CD4-positive, alpha-beta T cell (primary cell): ENCODE data around the gene PAX2. TPM values are rescaled to one million over a fixed set of nuclear protein-coding genes. Genes with fewer than 3 reads are reported as not detected.

ENCODE experiments used
- ATAC-seq: fragments of 200-7000 bp; cut with Tn5 transposase; one replicate; pipeline ENCODE4 v1.10.0; 2022; ENCODE audit warnings: mild to moderate bottlenecking; ENCODE audit not compliant: poor library complexity
- CTCF ChIA-PET: fragments of 350-600 bp; sonication (Branson Sonifier 250); formaldehyde crosslinking; loops from one replicate; lab custom pipeline; 2021; ENCODE audit warnings: antibody characterized with exemption, inconsistent platforms; lab: Charles Lee
- POLR2A ChIA-PET: fragments of 350-600 bp; sonication (Branson Sonifier 250); formaldehyde crosslinking; loops from one replicate; lab custom pipeline; 2021; ENCODE audit warnings: antibody characterized with exemption, inconsistent platforms; lab: Charles Lee
- DNase-seq, 14 experiments: peaks; one replicate each; pipeline ENCODE4 v3.0.0-alpha.2; 2013 to 2020; ENCODE audit warnings: mixed read lengths in 2 of 14
- H3K27ac ChIP-seq, 2 donors: one replicate each; pipeline versions ENCODE4 v1.5.1 to v1.7.0; 2013; ENCODE audit warnings: low read length in 2 of 2, low read depth in 1 of 2, mild to moderate bottlenecking in 1 of 2
- H3K27me3 ChIP-seq, 2 experiments: 1 replicate in 1 of 2; 2 replicates in 1 of 2; pipeline versions ENCODE4 v1.6.1 to v1.7.0; 2013; ENCODE audit warnings: low read length in 2 of 2, control low read depth in 1 of 2, mild to moderate bottlenecking in 1 of 2, moderate library complexity in 1 of 2; ENCODE audit not compliant: insufficient read depth in 2 of 2, control insufficient read depth in 1 of 2
- H3K36me3 ChIP-seq: one replicate; pipeline ENCODE4 v1.6.1; 2013; ENCODE audit warnings: low read length, control low read depth; ENCODE audit not compliant: insufficient read depth
- H3K4me1 ChIP-seq: one replicate; pipeline ENCODE4 v1.6.1; 2013; ENCODE audit warnings: low read length, control low read depth; ENCODE audit not compliant: insufficient read depth
- H3K4me3 ChIP-seq: one replicate; pipeline ENCODE4 v1.5.1; 2013; ENCODE audit warnings: mild to moderate bottlenecking, low read length, moderate library complexity
- H3K9me3 ChIP-seq, 2 experiments: 1 replicate in 1 of 2; 2 replicates in 1 of 2; pipeline versions ENCODE4 v1.6.1 to v1.7.0; 2013; ENCODE audit warnings: low read length in 2 of 2, mild to moderate bottlenecking in 2 of 2, control low read depth in 1 of 2, moderate library complexity in 1 of 2; ENCODE audit not compliant: control insufficient read depth in 1 of 2, insufficient read depth in 1 of 2
- H3K27ac Mint-ChIP-seq: one replicate; pipeline ENCODE4 v1.8.0; 2020; ENCODE audit warnings: mixed read lengths
- H3K27me3 Mint-ChIP-seq: one replicate; pipeline ENCODE4 v1.8.0; 2021; ENCODE audit warnings: mixed read lengths
- H3K36me3 Mint-ChIP-seq: one replicate; pipeline ENCODE4 v1.8.0; 2021; ENCODE audit warnings: low read depth, mixed read lengths
- H3K4me1 Mint-ChIP-seq: one replicate; pipeline ENCODE4 v1.8.0; 2021; ENCODE audit warnings: low read depth, mixed read lengths
- H3K4me3 Mint-ChIP-seq: one replicate; pipeline ENCODE4 v1.8.0; 2020; ENCODE audit warnings: mild to moderate bottlenecking, mixed read lengths
- H3K9me3 Mint-ChIP-seq: one replicate; pipeline ENCODE4 v1.8.0; 2020; ENCODE audit warnings: mixed read lengths
- CTCF ChIP-seq: fragments of 200-600 bp; IDR thresholded peaks from one replicate; pipeline ENCODE4 v1.8.0; 2022; ENCODE audit warnings: antibody characterized with exemption, mild to moderate bottlenecking
- intact Hi-C, 2 experiments: fragments of 100-400 bp; cut with DNase I in 1 of 2; cut with micrococcal nuclease in 1 of 2; formaldehyde crosslinking; loops; one replicate each; pipeline versions ENCODE4 v1.15.1 to v1.9.0; 2023 to 2025; cut with DNase I, micrococcal nuclease
- total RNA-seq, 174 experiments: library from RNA in 2 of 174; stranded (reverse) in 2 of 174; gene quantifications; one replicate each; pipeline ENCODE4 v1.2.3 and lab custom pipeline; 2021 to 2026

PAX2 gene
- total RNA-seq, 2 experiments from 2014 or later = not detected

DNA sequence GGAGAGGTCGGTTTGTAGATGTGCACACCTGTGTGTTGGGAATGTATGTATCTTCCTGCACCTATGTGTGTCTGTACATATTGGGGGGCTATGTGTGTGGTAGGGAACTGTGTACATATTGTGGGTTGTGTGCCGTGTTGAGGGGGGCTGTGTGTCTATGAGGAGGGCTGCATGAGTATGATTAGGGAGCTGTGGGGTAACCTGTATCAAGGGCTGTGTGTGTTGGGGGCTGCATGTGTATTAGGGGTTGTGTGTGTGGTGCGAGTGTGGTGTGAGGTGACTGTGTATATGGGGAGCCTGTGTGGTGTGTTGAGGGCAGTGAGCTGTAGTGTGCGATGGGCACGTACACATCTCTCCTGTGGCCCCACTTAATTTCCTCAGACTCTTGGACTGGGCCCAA, 22.2 kb upstream of the PAX2 start:
- CTCF ChIA-PET = no interaction called here
- Mint-ChIP-seq H3K9me3 (no peaks in the 10 kb centered on the region), H3K27ac (no peak overlapping the region), H3K36me3 (no peaks in the 10 kb centered on the region), H3K4me3 (no peak overlapping the region), H3K4me1 (peaks cover 10% of the 10 kb centered on the region), H3K27me3 (peaks cover 90% of the 10 kb centered on the region)
- H3K27ac ChIP-seq = no peak overlapping the region
- no peaks in the 10 kb centered on the region for H3K4me1 ChIP-seq
- POLR2A ChIA-PET = no interaction called here
- no peaks in the 10 kb centered on the region for H3K36me3 ChIP-seq
- DNase-seq (no peak), ATAC-seq (no peak)
- intact Hi-C loops = no loop called here
- H3K4me3 ChIP-seq = no peak overlapping the region
- TF ChIP-seq CTCF = no peak
- H3K9me3 ChIP-seq = no peaks in the 10 kb centered on the region
- peaks cover 55 to 80% of the 10 kb centered on the region in 2 experiments for H3K27me3 ChIP-seq

- Histone ChIP-seq H3K4me1 (peaks cover under 1% of the 10 kb centered on the region), H3K27ac (no peak overlapping the region), H3K36me3 (no peaks in the 10 kb centered on the region), H3K9me3 (peaks cover 0 to under 1% of the 10 kb centered on the region in 2 experiments), H3K4me3 (no peak overlapping the region), H3K27me3 (peaks cover 59 to 80% of the 10 kb centered on the region in 2 experiments)
- no peaks in the 10 kb centered on the region for H3K36me3 Mint-ChIP-seq
- intact Hi-C loops = no loop called here
- H3K4me1 Mint-ChIP-seq = peaks cover 10% of the 10 kb centered on the region
- no peak for TF ChIP-seq CTCF
- no peak overlapping the region for H3K27ac Mint-ChIP-seq
- POLR2A ChIA-PET = no interaction called here
- ATAC-seq (no peak), DNase-seq (no peak)
- H3K27me3 Mint-ChIP-seq = peaks cover 90% of the 10 kb centered on the region
- CTCF ChIA-PET = no interaction called here
- H3K9me3 Mint-ChIP-seq = no peaks in the 10 kb centered on the region
- H3K4me3 Mint-ChIP-seq = no peak overlapping the region
These were observed 21.4 kb upstream of the PAX2 start for GRCh38 chr10:100723770-100724530.

- intact Hi-C loops = loop anchor here in 1 of 2 experiments (5.0 kb wide), 1 partner anchor 162 kb away; no protein-coding TSS in a partner anchor
- Histone ChIP-seq H3K9me3 (peaks cover 0 to 6% of the 10 kb centered on the region in 2 experiments), H3K4me1 (peaks cover 7% of the 10 kb centered on the region), H3K27me3 (peaks cover 64 to 83% of the 10 kb centered on the region in 2 experiments), H3K36me3 (no peaks in the 10 kb centered on the region), H3K27ac (no peak overlapping the region), H3K4me3 (no peak overlapping the region)
- ATAC-seq (no peak), DNase-seq (no peak)
- Mint-ChIP-seq H3K4me1 (peaks cover 14% of the 10 kb centered on the region), H3K27me3 (peaks cover 90% of the 10 kb centered on the region), H3K27ac (no peak overlapping the region), H3K9me3 (no peaks in the 10 kb centered on the region), H3K4me3 (no peak overlapping the region), H3K36me3 (no peaks in the 10 kb centered on the region)
- no peak for TF ChIP-seq CTCF
- CTCF ChIA-PET = no interaction called here
- POLR2A ChIA-PET = no interaction called here
These were observed 20.8 kb upstream of the PAX2 start for GRCh38 chr10:100724531-100725027.
